Mucosa of stomach (tissue), 1 donor: ENCODE results near the gene LHFPL2.
"Not testable (repeated sequence)": the region's sequence is repeated elsewhere in the genome, so short reads cannot be mapped to it uniquely, and the experiment has no call there.

ENCODE experiments used
- H3K27me3 ChIP-seq: one replicate; pipeline ENCODE4 v1.7.0; 2013; ENCODE audit warnings: mild to moderate bottlenecking, low read length; ENCODE audit not compliant: control insufficient read depth, insufficient read depth
- H3K36me3 ChIP-seq: one replicate; pipeline ENCODE4 v1.7.0; 2013; ENCODE audit warnings: low read length; ENCODE audit not compliant: control insufficient read depth, insufficient read depth
- H3K4me1 ChIP-seq: one replicate; pipeline ENCODE4 v1.7.0; 2013; ENCODE audit warnings: mild to moderate bottlenecking, low read length; ENCODE audit not compliant: control insufficient read depth, insufficient read depth
- H3K4me3 ChIP-seq: one replicate; pipeline ENCODE4 v1.7.0; 2013; ENCODE audit warnings: low read length
- H3K9ac ChIP-seq: one replicate; pipeline ENCODE4 v1.7.0; 2013; ENCODE audit warnings: mild to moderate bottlenecking, low read length, moderate library complexity
- H3K9me3 ChIP-seq: one replicate; pipeline ENCODE4 v1.7.0; 2013; ENCODE audit warnings: mild to moderate bottlenecking, low read length, moderate library complexity; ENCODE audit not compliant: control insufficient read depth
- donor health status: Pancreatic carcinoma.

The LHFPL2 gene

GRCh38 chr5:78648359-78649210 lies at the start of gene LHFPL2:
LHFPL2 (minus strand) TSS chr5:78648772; CDS start chr5:78510213, 138,559 bp downstream.
- Histone ChIP-seq H3K4me3 (peak within 1 kb of the TSS; percentile 39), H3K9me3 (no peaks in the 10 kb centered on the region), H3K27me3 (no peaks in the 10 kb centered on the region), H3K9ac (peak within 1 kb of the TSS; percentile 82), H3K4me1 (peaks cover 20% of the 10 kb centered on the region), H3K36me3 (no peaks in the 10 kb centered on the region)

- Histone ChIP-seq H3K9ac (no peak overlapping the region), H3K27me3 (no peaks in the 10 kb centered on the region), H3K36me3 (no peaks in the 10 kb centered on the region)
Observed at GRCh38 chr5:78696637-78697036, 48.1 kb upstream of the LHFPL2 start.

GRCh38 chr5:78696052-78696451 lies 47.5 kb upstream of the LHFPL2 start:
- not testable (repeated sequence) for H3K27me3 ChIP-seq, H3K9me3 ChIP-seq, H3K36me3 ChIP-seq, H3K9ac ChIP-seq, H3K4me3 ChIP-seq
- H3K4me1 ChIP-seq = peaks cover 16% of the 10 kb centered on the region

More at GRCh38 chr5:78696637-78697036, 48.1 kb upstream of the LHFPL2 start:
- Histone ChIP-seq H3K4me3 (no peak overlapping the region), H3K9me3 (no peaks in the 10 kb centered on the region), H3K4me1 (peaks cover 15% of the 10 kb centered on the region)

GRCh38 chr5:78693339-78693738 lies 44.8 kb upstream of the LHFPL2 start:
- no peaks in the 10 kb centered on the region for H3K27me3 ChIP-seq
- H3K36me3 ChIP-seq = no peaks in the 10 kb centered on the region
- H3K9me3 ChIP-seq = no peaks in the 10 kb centered on the region
- H3K4me3 ChIP-seq = no peak overlapping the region
- no peak overlapping the region for H3K9ac ChIP-seq
- H3K4me1 ChIP-seq = peaks cover 13% of the 10 kb centered on the region

GRCh38 chr5:78691084-78691960 lies 42.8 kb upstream of the LHFPL2 start:
- no peak overlapping the region for H3K9ac ChIP-seq
- H3K36me3 ChIP-seq = no peaks in the 10 kb centered on the region
- no peaks in the 10 kb centered on the region for H3K27me3 ChIP-seq
- no peak overlapping the region for H3K4me3 ChIP-seq
- peaks cover 13% of the 10 kb centered on the region for H3K4me1 ChIP-seq
- H3K9me3 ChIP-seq = no peaks in the 10 kb centered on the region

GRCh38 chr5:78690253-78690972 lies 41.8 kb upstream of the LHFPL2 start:
- Histone ChIP-seq H3K36me3 (no peaks in the 10 kb centered on the region), H3K4me1 (peaks cover 13% of the 10 kb centered on the region), H3K27me3 (no peaks in the 10 kb centered on the region), H3K9me3 (no peaks in the 10 kb centered on the region), H3K9ac (no peak overlapping the region), H3K4me3 (no peak overlapping the region)

GRCh38 chr5:78689540-78690252 lies 41.1 kb upstream of the LHFPL2 start:
- H3K9me3 ChIP-seq = no peaks in the 10 kb centered on the region
- H3K27me3 ChIP-seq = no peaks in the 10 kb centered on the region
- H3K36me3 ChIP-seq = no peaks in the 10 kb centered on the region
- H3K9ac ChIP-seq = no peak overlapping the region
- no peak overlapping the region for H3K4me3 ChIP-seq
- peaks cover 13% of the 10 kb centered on the region for H3K4me1 ChIP-seq

- not testable (repeated sequence) for H3K9ac ChIP-seq, H3K4me3 ChIP-seq, H3K9me3 ChIP-seq, H3K36me3 ChIP-seq, H3K27me3 ChIP-seq
- H3K4me1 ChIP-seq = peaks cover 13% of the 10 kb centered on the region
Observed at GRCh38 chr5:78687514-78687913, 38.9 kb upstream of the LHFPL2 start.

- not testable (repeated sequence) for H3K36me3 ChIP-seq, H3K4me1 ChIP-seq, H3K4me3 ChIP-seq, H3K9ac ChIP-seq, H3K9me3 ChIP-seq, H3K27me3 ChIP-seq
Observed at GRCh38 chr5:78683905-78684304, 35.3 kb upstream of the LHFPL2 start.

GRCh38 chr5:78679905-78680304 lies 31.3 kb upstream of the LHFPL2 start:
- no peak overlapping the region for H3K9ac ChIP-seq

More at GRCh38 chr5:78679905-78680304, 31.3 kb upstream of the LHFPL2 start:
- peaks cover 16% of the 10 kb centered on the region for H3K4me1 ChIP-seq
- H3K9me3 ChIP-seq = no peaks in the 10 kb centered on the region
- no peak overlapping the region for H3K4me3 ChIP-seq
- no peaks in the 10 kb centered on the region for H3K36me3 ChIP-seq
- no peaks in the 10 kb centered on the region for H3K27me3 ChIP-seq
